Measurements from ENCODE around the gene ZHX3.

DNA sequence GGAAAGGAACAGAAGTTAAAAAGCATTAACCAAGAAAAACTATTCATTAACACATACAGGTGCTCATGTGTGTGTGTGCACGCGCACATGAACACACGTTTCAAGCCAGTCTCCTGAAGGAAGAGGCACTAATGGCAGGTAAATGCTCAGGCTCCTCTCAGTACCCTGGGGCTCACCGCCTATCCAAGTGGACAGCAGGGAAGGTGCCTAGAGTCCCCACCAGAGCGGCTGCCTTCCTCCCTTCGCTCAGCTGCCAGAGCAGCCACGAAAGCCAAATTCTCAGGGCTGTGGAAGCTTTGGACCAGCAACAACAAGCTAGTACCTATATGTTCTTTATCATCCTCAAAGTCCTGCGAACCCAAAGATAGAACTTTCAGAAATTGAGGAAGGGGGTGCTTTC, 137.6 kb downstream of the ZHX3 start:
- TF ChIP-seq, protein P1, sequence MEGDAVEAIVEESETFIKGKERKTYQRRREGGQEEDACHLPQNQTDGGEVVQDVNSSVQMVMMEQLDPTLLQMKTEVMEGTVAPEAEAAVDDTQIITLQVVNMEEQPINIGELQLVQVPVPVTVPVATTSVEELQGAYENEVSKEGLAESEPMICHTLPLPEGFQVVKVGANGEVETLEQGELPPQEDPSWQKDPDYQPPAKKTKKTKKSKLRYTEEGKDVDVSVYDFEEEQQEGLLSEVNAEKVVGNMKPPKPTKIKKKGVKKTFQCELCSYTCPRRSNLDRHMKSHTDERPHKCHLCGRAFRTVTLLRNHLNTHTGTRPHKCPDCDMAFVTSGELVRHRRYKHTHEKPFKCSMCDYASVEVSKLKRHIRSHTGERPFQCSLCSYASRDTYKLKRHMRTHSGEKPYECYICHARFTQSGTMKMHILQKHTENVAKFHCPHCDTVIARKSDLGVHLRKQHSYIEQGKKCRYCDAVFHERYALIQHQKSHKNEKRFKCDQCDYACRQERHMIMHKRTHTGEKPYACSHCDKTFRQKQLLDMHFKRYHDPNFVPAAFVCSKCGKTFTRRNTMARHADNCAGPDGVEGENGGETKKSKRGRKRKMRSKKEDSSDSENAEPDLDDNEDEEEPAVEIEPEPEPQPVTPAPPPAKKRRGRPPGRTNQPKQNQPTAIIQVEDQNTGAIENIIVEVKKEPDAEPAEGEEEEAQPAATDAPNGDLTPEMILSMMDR (conservative IDR thresholded peaks at IDR 0.05; ENCODE audit: low read depth, low read length), result no peak
- TF ChIP-seq POLR2A (IDR thresholded peaks at IDR 0.05; ENCODE audit: low read depth, low read length), result no peak
